NB4 (cell line): ENCODE results near the gene PRKRA.
"Not testable (repeated sequence)": the region's sequence is repeated elsewhere in the genome, so short reads cannot be mapped to it uniquely, and the experiment has no call there.

ENCODE experiments used
- MYC ChIP-seq: IDR thresholded peaks from 2 replicates; pipeline ENCODE4 v1.6.1; 2011; ENCODE audit warnings: low read depth, low read length
- POLR2A ChIP-seq: IDR thresholded peaks from 2 replicates; pipeline ENCODE4 v1.6.1; 2011; ENCODE audit warnings: mild to moderate bottlenecking; ENCODE audit not compliant: insufficient read length; ENCODE audit errors: extremely low read depth

DNA sequence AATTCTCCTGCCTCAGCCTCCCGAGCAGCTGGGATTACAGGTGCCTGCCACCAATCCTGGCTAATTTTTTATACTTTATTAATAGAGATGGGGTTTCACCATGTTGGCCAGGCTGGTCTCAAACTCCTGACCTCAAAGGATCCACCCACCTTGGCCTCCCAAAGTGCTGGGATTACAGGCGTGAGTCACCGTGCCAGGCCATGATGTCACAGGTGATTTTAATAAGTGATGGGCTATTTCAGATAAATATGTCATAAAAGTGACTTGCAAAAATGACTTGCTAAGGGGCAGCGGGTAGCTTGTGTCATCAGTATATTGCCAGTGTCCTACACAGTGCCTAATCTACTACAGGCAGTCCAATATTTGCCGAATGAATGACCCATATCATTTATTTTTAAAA lies 20.3 kb upstream of the PRKRA start:
- not testable (repeated sequence) for TF ChIP-seq POLR2A, MYC
